GM23248 (cell line): ENCODE measurements around the gene MCTP2. TPM values are rescaled to one million over a fixed set of nuclear protein-coding genes. Genes with fewer than 3 reads are reported as not detected.

ENCODE experiments used
- DNase-seq: peaks from one replicate; pipeline ENCODE4 v3.0.0-alpha.2; 2015
- H2AFZ ChIP-seq: fragments of 200-600 bp; sonication (generic); 2 replicates; pipeline ENCODE4 v1.6.1; 2016; ENCODE audit warnings: antibody characterized with exemption
- H3F3A ChIP-seq: fragments of 200-600 bp; sonication (generic); 2 replicates; pipeline ENCODE4 v1.6.1; 2016; ENCODE audit warnings: mild to moderate bottlenecking, antibody characterized with exemption, mixed run types; ENCODE audit not compliant: insufficient read depth
- H3K27ac ChIP-seq: fragments of 200-600 bp; sonication (generic); 2 replicates; pipeline ENCODE4 v1.5.1; 2016; ENCODE audit warnings: mild to moderate bottlenecking
- H3K27me3 ChIP-seq: fragments of 200-600 bp; sonication (generic); replicated peaks from 2 replicates; pipeline ENCODE4 v1.6.1; 2016; ENCODE audit warnings: mild to moderate bottlenecking; ENCODE audit not compliant: insufficient read depth
- H3K36me3 ChIP-seq: fragments of 200-600 bp; sonication (generic); 2 replicates; pipeline ENCODE4 v1.6.1; 2016; ENCODE audit warnings: low read depth, mild to moderate bottlenecking
- H3K4me1 ChIP-seq: fragments of 200-600 bp; sonication (generic); 2 replicates; pipeline ENCODE4 v1.6.1; 2016; ENCODE audit warnings: mild to moderate bottlenecking; ENCODE audit not compliant: insufficient read depth
- H3K4me2 ChIP-seq: fragments of 200-600 bp; sonication (generic); one replicate; pipeline ENCODE4 v1.6.1; 2016; ENCODE audit warnings: mild to moderate bottlenecking; ENCODE audit not compliant: unreplicated experiment
- H3K4me3 ChIP-seq: fragments of 200-600 bp; sonication (generic); 2 replicates; pipeline ENCODE4 v1.5.1; 2016; ENCODE audit warnings: mild to moderate bottlenecking
- H3K79me2 ChIP-seq: fragments of 200-600 bp; sonication (generic); 2 replicates; pipeline ENCODE4 v1.6.1; 2016; ENCODE audit warnings: mild to moderate bottlenecking; ENCODE audit not compliant: insufficient read depth
- H3K9ac ChIP-seq: fragments of 200-600 bp; sonication (generic); 2 replicates; pipeline ENCODE4 v1.6.1; 2016; ENCODE audit warnings: mild to moderate bottlenecking
- H3K9me2 ChIP-seq: fragments of 200-600 bp; sonication (generic); 2 replicates; pipeline ENCODE4 v1.6.1; 2016; ENCODE audit warnings: mixed run types, mild to moderate bottlenecking, moderate library complexity; ENCODE audit not compliant: insufficient read depth
- H3K9me3 ChIP-seq: fragments of 200-600 bp; sonication (generic); one replicate; pipeline ENCODE4 v1.6.1; 2017; ENCODE audit warnings: low read depth
- H4K20me1 ChIP-seq: fragments of 200-600 bp; sonication (generic); 2 replicates; pipeline ENCODE4 v1.6.0; 2016; ENCODE audit not compliant: insufficient read depth
- EZH2 ChIP-seq: fragments of 200-600 bp; sonication (generic); IDR thresholded peaks from 2 replicates; pipeline ENCODE4 v1.6.1; 2018; ENCODE audit warnings: antibody characterized with exemption, mild to moderate bottlenecking; ENCODE audit not compliant: insufficient read depth, poor library complexity, severe bottlenecking
- EZH2phosphoT487 ChIP-seq: fragments of 200-600 bp; sonication (generic); IDR thresholded peaks from 2 replicates; pipeline ENCODE4 v1.6.1; 2018; ENCODE audit warnings: antibody characterized with exemption, moderate library complexity, mild to moderate bottlenecking, low read depth; ENCODE audit not compliant: insufficient read depth
- WGBS, 2 experiments: methylation state at CpG; one replicate each; pipeline ENCODE4 v1.1.6; 2015 to 2017; ENCODE audit warnings: low lambda C conversion rate in 2 of 2, low coverage in 1 of 2; ENCODE audit errors: missing lambda C conversion rate in 2 of 2; 5-methylcytosine and 5-hydroxymethylcytosine counted together
- in situ Hi-C: fragments of 300-500 bp; cut with MboI; formaldehyde crosslinking; loops from 2 replicates; pipeline ENCODE4 v1.15.0; 2020
- polyA plus RNA-seq: library from polyadenylated mRNA; unstranded; fragments of >200 nt; fragmentation: Nextera tagmentation; extraction: Ambion mirVana; gene quantifications from 2 replicates; pipeline ENCODE4 v1.2.1, GENCODE V29; 2016
- total RNA-seq: library from RNA; depleted of rRNA; stranded (reverse); fragments of >200 nt; shearing (Covaris generic); gene quantifications from 2 replicates; pipeline ENCODE4 v1.2.3, GENCODE V29; 2014

Gene MCTP2
- total and polyA plus RNA-seq, 2 experiments from 2014 or later, result 0.70 to 0.97 TPM

- in situ Hi-C loops, result no loop called here
- Histone ChIP-seq H2AFZ (no peak overlapping the region), H3K9ac (no peak overlapping the region), H3K9me2 (no peaks in the 10 kb centered on the region), H3K4me3 (no peak overlapping the region), H3K36me3 (no peaks in the 10 kb centered on the region), H3K79me2 (no peaks in the 10 kb centered on the region), H4K20me1 (no peaks in the 10 kb centered on the region; the same call in 1 of the 2 replicates), H3K27me3 (no peaks in the 10 kb centered on the region), H3K9me3 (no peaks in the 10 kb centered on the region), H3K27ac (no peak overlapping the region), H3F3A (no peaks in the 10 kb centered on the region), H3K4me1 (no peaks in the 10 kb centered on the region), H3K4me2 (no peak overlapping the region)
- WGBS, 2 experiments, result 0 to 4% methylated on average over 3 of the region's 3 CpGs
- TF ChIP-seq EZH2, result no peak
- TF ChIP-seq EZH2phosphoT487, result no peak
- DNase-seq, result no peak
Observed at GRCh38 chr15:94532226-94532625, 300.9 kb downstream of the MCTP2 start.
